Heart left ventricle (tissue), 13 donors: ENCODE measurements around the gene TEF.

Source experiments
- CTCF ChIP-seq, 12 donors: fragments of 200-600 bp; sonication (generic) in 4 of 12; IDR thresholded peaks; one replicate each; pipeline versions ENCODE4 v1.5.0 to v1.8.0; 2018 to 2022; ENCODE audit warnings: antibody characterized with exemption in 12 of 12, mild to moderate bottlenecking in 5 of 12
- POLR2A ChIP-seq, 2 donors: fragments of 450-650 bp; IDR thresholded peaks; one replicate each; pipeline ENCODE4 v1.6.1; 2017; ENCODE audit warnings: antibody characterized with exemption in 2 of 2, mild to moderate bottlenecking in 2 of 2, moderate library complexity in 2 of 2
- donor health status: ischemic (EF 13 %, LVEDD 7.1; RV severe dilation, severe dysfunction).
- donor health status: DM: no; HTN: yes; CAD: no.
- donor health status: DM: no; HTN: no; CAD: no.
- donor health status: ischemic (EF 25% LVEDD 6.9; RV normal size, moderate dysfunction).
- donor health status: ischemic (EF 25% LVEDD 5.7; RV mildly dilated, moderate dysfunction).
- donor health status: ischemic (EF 35%, LVEDD 5.7; RV mildly dilated, moderate dysfunction).
- donor health status: nonischemic (EF 11% LVEDD 7.7; RV severe dilation, severe dysfunction).
- donor health status: DM: yes; HTN: yes; CAD: no.
- donor health status: PGD.
- donor health status: ischemic (EF 29% LVEDD 5.4; RV normal size, mild dysfunction).
- donor health status: nonischemic (EF 23%, LVEDD 6.1; RV moderate dilation, normal function).

GRCh38 chr22:41431656-41432055, 49.9 kb downstream of the TEF start:
- TF ChIP-seq CTCF (IDR thresholded peaks at IDR 0.05) (no peak), POLR2A (IDR thresholded peaks at IDR 0.05) (no peak)
